Activated naive CD4-positive, alpha-beta T cell treated with anti-CD3 and anti-CD28 coated beads for 36 hours (primary cell): Measurements from ENCODE around the gene LIPC. TPM values are rescaled to one million over a fixed set of nuclear protein-coding genes. Genes with fewer than 3 reads are reported as not detected.

Source experiments
- CTCF ChIA-PET: fragments of 350-600 bp; sonication (Branson Sonifier 250); formaldehyde crosslinking; loops from one replicate; lab custom pipeline; 2021; ENCODE audit warnings: antibody characterized with exemption; lab: Charles Lee
- DNase-seq: peaks from one replicate; pipeline ENCODE4 v3.0.0-alpha.2; 2020
- H3K27ac Mint-ChIP-seq: one replicate; pipeline ENCODE4 v1.8.0; 2021; ENCODE audit warnings: mild to moderate bottlenecking, mixed read lengths
- H3K27me3 Mint-ChIP-seq: one replicate; pipeline ENCODE4 v1.8.0; 2021; ENCODE audit warnings: low read depth, mixed read lengths
- H3K36me3 Mint-ChIP-seq: one replicate; pipeline ENCODE4 v1.8.0; 2021; ENCODE audit warnings: low read depth, mixed read lengths
- H3K4me1 Mint-ChIP-seq: one replicate; pipeline ENCODE4 v1.8.0; 2021; ENCODE audit warnings: low read depth, mixed read lengths
- H3K4me3 Mint-ChIP-seq: one replicate; pipeline ENCODE4 v1.8.0; 2021; ENCODE audit warnings: mild to moderate bottlenecking, moderate library complexity, mixed read lengths
- H3K9me3 Mint-ChIP-seq: one replicate; pipeline ENCODE4 v1.8.0; 2021; ENCODE audit warnings: mixed read lengths
- intact Hi-C: fragments of 100-400 bp; cut with micrococcal nuclease; formaldehyde crosslinking; loops from one replicate; pipeline ENCODE4 v1.15.1; 2023
- total RNA-seq, 2 experiments: library from RNA; stranded (reverse); gene quantifications; one replicate each; pipeline ENCODE4 v1.2.3, GENCODE V29; 2021

The LIPC gene
- total RNA-seq, 2 experiments from 2014 or later, result 0.14 to 0.47 TPM

- peaks cover 39% of the 10 kb centered on the region for H3K4me1 Mint-ChIP-seq
- peak; percentile 52 for DNase-seq
- H3K27me3 Mint-ChIP-seq, result no peaks in the 10 kb centered on the region
- peak overlapping the region; percentile 3 for H3K4me3 Mint-ChIP-seq
- H3K27ac Mint-ChIP-seq, result peak overlapping the region; percentile 65
- H3K9me3 Mint-ChIP-seq, result peaks cover 5% of the 10 kb centered on the region
- H3K36me3 Mint-ChIP-seq, result no peaks in the 10 kb centered on the region
- intact Hi-C loops, result loop anchor here (5.0 kb wide), 1 partner anchor 38 kb away; no protein-coding TSS in a partner anchor
- CTCF ChIA-PET, result interaction anchor here (0.7 kb wide), 1 partner anchor 91 kb away, joined by 3 read pairs; no protein-coding TSS in a partner anchor
Observed at GRCh38 chr15:58484791-58485600, 53.2 kb downstream of the LIPC start.

- H3K4me1 Mint-ChIP-seq, result peaks cover 39% of the 10 kb centered on the region
Observed at GRCh38 chr15:58486062-58486461, 54.3 kb downstream of the LIPC start.

GRCh38 chr15:58486564-58486963, 54.8 kb downstream of the LIPC start:
- Mint-ChIP-seq H3K4me1 (peaks cover 39% of the 10 kb centered on the region), H3K36me3 (no peaks in the 10 kb centered on the region), H3K27me3 (no peaks in the 10 kb centered on the region), H3K27ac (no peak overlapping the region), H3K9me3 (peaks cover 5% of the 10 kb centered on the region), H3K4me3 (no peak overlapping the region)
- CTCF ChIA-PET, result interaction anchor here (0.8 kb wide), 1 partner anchor 32 kb away, joined by 3 read pairs; no protein-coding TSS in a partner anchor
- intact Hi-C loops, result loop anchor here (5.0 kb wide), 1 partner anchor 39 kb away; no protein-coding TSS in a partner anchor
- DNase-seq, result no peak

More at GRCh38 chr15:58486062-58486461, 54.3 kb downstream of the LIPC start:
- Mint-ChIP-seq H3K4me3 (no peak overlapping the region), H3K27me3 (no peaks in the 10 kb centered on the region), H3K36me3 (no peaks in the 10 kb centered on the region), H3K27ac (no peak overlapping the region), H3K9me3 (peaks cover 5% of the 10 kb centered on the region)
- CTCF ChIA-PET, result interaction anchor here (0.7 kb wide), 1 partner anchor 90 kb away, joined by 3 read pairs; no protein-coding TSS in a partner anchor
- intact Hi-C loops, result loop anchor here (5.0 kb wide), 1 partner anchor 39 kb away; no protein-coding TSS in a partner anchor
- DNase-seq, result no peak

- Mint-ChIP-seq H3K4me3 (no peak overlapping the region), H3K27me3 (no peaks in the 10 kb centered on the region), H3K4me1 (peaks cover 39% of the 10 kb centered on the region), H3K36me3 (no peaks in the 10 kb centered on the region), H3K9me3 (peaks cover 5% of the 10 kb centered on the region), H3K27ac (no peak overlapping the region)
- CTCF ChIA-PET, result interaction anchor here (0.6 to 1.2 kb wide), 5 partner anchors 8 to 31 kb away, joined by 3 to 6 read pairs (median 4); no protein-coding TSS in a partner anchor
- no peak for DNase-seq
- intact Hi-C loops, result loop anchor here (5.0 kb wide), 1 partner anchor 40 kb away; no protein-coding TSS in a partner anchor
Observed at GRCh38 chr15:58487041-58487723, 55.4 kb downstream of the LIPC start.

GRCh38 chr15:58487724-58488120, 55.9 kb downstream of the LIPC start:
- no peak overlapping the region for H3K27ac Mint-ChIP-seq
- intact Hi-C loops, result loop anchor here (5.0 kb wide), 1 partner anchor 40 kb away; no protein-coding TSS in a partner anchor
- no peak overlapping the region for H3K4me3 Mint-ChIP-seq
- CTCF ChIA-PET, result interaction anchor here (0.8 to 1.2 kb wide), 4 partner anchors 8 to 31 kb away, joined by 3 to 6 read pairs (median 4); no protein-coding TSS in a partner anchor
- H3K4me1 Mint-ChIP-seq, result peaks cover 39% of the 10 kb centered on the region
- peaks cover 5% of the 10 kb centered on the region for H3K9me3 Mint-ChIP-seq
- H3K36me3 Mint-ChIP-seq, result no peaks in the 10 kb centered on the region
- H3K27me3 Mint-ChIP-seq, result no peaks in the 10 kb centered on the region
- no peak for DNase-seq

GRCh38 chr15:58489289-58490085, 57.7 kb downstream of the LIPC start:
- H3K4me3 Mint-ChIP-seq, result no peak overlapping the region
- H3K4me1 Mint-ChIP-seq, result peaks cover 28% of the 10 kb centered on the region
- peaks cover 5% of the 10 kb centered on the region for H3K9me3 Mint-ChIP-seq
- CTCF ChIA-PET, result interaction anchor here (1.2 kb wide), 1 partner anchor 28 kb away, joined by 3 read pairs; no protein-coding TSS in a partner anchor
- intact Hi-C loops, result loop anchor here (5.0 kb wide), 1 partner anchor 42 kb away; no protein-coding TSS in a partner anchor
- H3K27me3 Mint-ChIP-seq, result no peaks in the 10 kb centered on the region
- no peak overlapping the region for H3K27ac Mint-ChIP-seq
- H3K36me3 Mint-ChIP-seq, result no peaks in the 10 kb centered on the region
- no peak for DNase-seq

- CTCF ChIA-PET, result interaction anchor here (1.2 kb wide), 2 partner anchors 17 to 27 kb away, joined by 3 to 4 read pairs; no protein-coding TSS in a partner anchor
- Mint-ChIP-seq H3K4me1 (peaks cover 23% of the 10 kb centered on the region), H3K27me3 (no peaks in the 10 kb centered on the region), H3K4me3 (no peak overlapping the region), H3K27ac (no peak overlapping the region), H3K9me3 (peaks cover 5% of the 10 kb centered on the region), H3K36me3 (no peaks in the 10 kb centered on the region)
- no peak for DNase-seq
- intact Hi-C loops, result no loop called here
Observed at GRCh38 chr15:58490086-58490887, 58.5 kb downstream of the LIPC start.

GRCh38 chr15:58490888-58491473, 59.2 kb downstream of the LIPC start:
- H3K4me1 Mint-ChIP-seq, result peaks cover 20% of the 10 kb centered on the region
- H3K36me3 Mint-ChIP-seq, result no peaks in the 10 kb centered on the region
- no peak overlapping the region for H3K4me3 Mint-ChIP-seq
- DNase-seq, result no peak
- intact Hi-C loops, result no loop called here
- CTCF ChIA-PET, result interaction anchor here (1.2 kb wide), 2 partner anchors 17 to 26 kb away, joined by 3 to 4 read pairs; no protein-coding TSS in a partner anchor
- H3K27ac Mint-ChIP-seq, result no peak overlapping the region
- no peaks in the 10 kb centered on the region for H3K27me3 Mint-ChIP-seq
- peaks cover 5% of the 10 kb centered on the region for H3K9me3 Mint-ChIP-seq

- Mint-ChIP-seq H3K4me3 (no peak overlapping the region), H3K27me3 (no peaks in the 10 kb centered on the region), H3K36me3 (no peaks in the 10 kb centered on the region), H3K4me1 (peaks cover 19% of the 10 kb centered on the region), H3K9me3 (peaks cover 5% of the 10 kb centered on the region), H3K27ac (no peak overlapping the region)
- DNase-seq, result no peak
- intact Hi-C loops, result no loop called here
- CTCF ChIA-PET, result interaction anchor here (1.2 kb wide), 1 partner anchor 16 kb away, joined by 4 read pairs; no protein-coding TSS in a partner anchor
Observed at GRCh38 chr15:58491499-58492202, 59.9 kb downstream of the LIPC start.
